Neural progenitor cell (in vitro differentiated cells): ENCODE results near the gene ELMO1.

Experiments used
- CTCF ChIP-seq: fragments of 200-600 bp; sonication (generic); IDR thresholded peaks from 2 replicates; pipeline ENCODE4 v1.5.1; 2017; ENCODE audit warnings: antibody characterized with exemption, mild to moderate bottlenecking
- EZH2 ChIP-seq: fragments of 200-600 bp; sonication (generic); IDR thresholded peaks from 2 replicates; pipeline ENCODE4 v1.6.1; 2017; ENCODE audit warnings: antibody characterized with exemption, mild to moderate bottlenecking, moderate library complexity
- EZH2phosphoT487 ChIP-seq: fragments of 200-600 bp; sonication (generic); IDR thresholded peaks from 2 replicates; pipeline ENCODE4 v1.6.1; 2017; ENCODE audit warnings: antibody characterized with exemption

DNA sequence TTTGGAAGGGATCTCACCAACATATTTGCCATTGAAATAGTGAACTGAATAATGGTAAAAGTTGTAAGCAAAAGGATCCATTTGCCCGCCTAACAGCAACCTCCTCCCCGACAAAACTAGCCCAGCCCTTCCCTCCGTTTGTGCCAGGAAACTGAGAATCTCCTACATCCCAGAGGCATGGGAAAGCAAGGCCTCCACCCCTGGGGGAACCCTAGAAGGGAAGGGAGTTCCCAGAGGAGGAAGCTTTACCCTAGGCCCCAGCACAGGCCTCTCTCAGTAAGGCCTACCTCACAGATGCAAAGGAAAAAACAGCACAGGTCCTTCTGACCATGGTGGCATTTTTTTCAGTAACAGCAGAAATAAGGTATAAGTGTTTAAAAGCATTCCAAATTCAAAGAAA lies 229.7 kb downstream of the ELMO1 start:
- TF ChIP-seq CTCF = no peak
- TF ChIP-seq EZH2 = no peak
- no peak for TF ChIP-seq EZH2phosphoT487
